Smooth muscle cell of the brain vasculature (primary cell): ENCODE measurements around the gene EIF5AL1.
"Not testable (repeated sequence)": the region's sequence is repeated elsewhere in the genome, so short reads cannot be mapped to it uniquely, and the experiment has no call there.

Experiments
- DNase-seq: peaks from one replicate; pipeline ENCODE4 v3.0.0-alpha.2; 2012; ENCODE audit warnings: low read depth, low spot score

EIF5AL1 gene

DNA sequence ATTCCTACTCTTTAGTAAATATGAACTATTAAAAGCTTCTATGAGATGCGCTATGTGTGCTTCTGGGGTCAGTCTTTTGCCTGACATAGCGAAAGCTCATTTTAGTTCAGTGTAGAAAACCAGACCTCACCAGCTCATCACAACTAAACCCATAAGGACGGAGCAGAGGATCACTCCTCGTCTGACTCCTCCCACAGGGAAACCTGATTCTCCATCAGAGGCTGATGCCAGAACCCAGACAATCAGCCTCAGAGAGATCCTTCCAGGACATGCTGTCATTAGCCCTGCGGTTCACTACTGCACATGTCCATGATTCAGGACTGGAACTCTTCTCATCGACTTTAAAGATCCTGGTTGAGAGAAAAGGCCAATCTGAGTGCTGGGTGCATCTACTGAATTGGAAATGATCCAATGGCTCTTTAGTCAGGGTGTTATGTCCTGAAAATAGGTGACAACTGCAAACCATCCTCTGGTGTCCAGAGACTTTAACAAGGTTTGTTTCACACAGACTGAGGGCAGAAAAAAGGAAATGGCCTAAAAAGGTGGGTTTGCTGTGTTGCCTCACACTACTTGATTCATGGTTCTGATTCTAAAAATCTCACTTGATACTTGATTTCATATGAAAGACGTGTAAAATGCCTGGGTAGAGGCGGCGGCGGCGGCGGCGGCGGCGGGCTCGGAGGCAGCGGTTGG lies at the start of gene EIF5AL1:
Gene EIF5AL1, plus strand, starts transcription at position 643 of the 693 bp plus-strand sequence. CDS start 117 bp downstream, outside the sequence.
- not testable (repeated sequence) for DNase-seq

DNA sequence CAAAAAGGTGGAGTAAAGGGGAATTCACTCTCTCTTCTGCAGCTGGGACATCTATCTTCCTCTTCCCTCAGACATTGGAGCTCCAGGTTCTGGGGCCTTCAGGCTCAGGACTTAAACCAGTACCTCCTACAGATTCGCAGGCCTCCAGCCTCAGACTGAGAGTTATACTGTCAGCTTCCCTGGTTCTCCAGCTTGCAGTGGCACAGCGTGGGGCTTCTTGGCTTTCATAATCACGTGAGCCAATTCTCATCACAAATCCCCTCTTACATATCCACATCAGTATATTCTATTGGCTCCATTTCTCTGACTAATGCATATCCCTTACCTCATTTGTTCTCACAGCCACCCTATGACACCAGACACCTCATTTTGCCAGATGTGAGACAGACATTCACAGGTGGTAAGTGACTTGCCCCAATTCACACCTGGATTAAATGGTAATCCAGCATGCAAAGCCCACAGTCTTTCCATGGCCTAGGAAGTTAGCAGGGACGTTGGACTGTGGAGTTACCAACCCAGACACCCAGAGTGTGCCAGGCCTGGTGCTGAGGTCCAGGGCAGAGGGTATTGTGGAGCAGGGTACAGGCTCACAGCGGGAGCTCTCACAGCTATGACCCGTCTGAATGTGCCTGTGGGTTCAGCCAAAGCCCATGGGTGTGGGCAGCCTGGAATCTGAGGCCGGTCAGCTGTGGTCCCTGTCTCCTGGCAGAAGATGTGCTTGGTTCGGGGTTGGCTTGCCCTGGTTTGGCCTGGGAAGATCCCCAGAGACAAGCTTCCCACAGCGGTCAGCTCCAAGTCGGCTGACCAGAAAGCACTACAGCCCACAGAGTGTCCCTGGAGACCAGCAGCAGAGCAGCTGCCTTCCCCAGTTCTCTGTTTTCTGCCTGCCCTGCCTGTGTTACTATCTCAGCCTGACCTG lies 48.5 kb upstream of the EIF5AL1 start:
- DNase-seq = no peak

DNA sequence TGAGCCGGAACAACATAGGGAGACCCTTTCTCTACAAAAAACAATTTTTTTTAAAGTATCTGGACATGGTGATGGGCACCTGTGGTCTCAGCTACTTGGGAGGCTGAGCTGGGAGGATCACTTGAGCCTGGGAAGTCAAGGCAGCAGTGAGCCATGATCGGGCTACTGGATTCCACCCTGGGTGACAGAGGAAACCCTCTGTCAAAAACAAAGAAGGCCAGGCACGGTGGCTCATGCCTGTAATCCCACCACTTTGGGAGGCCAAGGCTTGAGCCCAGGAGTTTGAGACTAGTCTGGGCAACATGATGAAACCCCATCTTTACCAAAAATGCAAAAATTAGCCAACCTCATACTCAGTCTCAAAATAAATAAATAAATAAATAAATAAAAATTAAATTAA lies 47.0 kb upstream of the EIF5AL1 start:
- no peak for DNase-seq

DNA sequence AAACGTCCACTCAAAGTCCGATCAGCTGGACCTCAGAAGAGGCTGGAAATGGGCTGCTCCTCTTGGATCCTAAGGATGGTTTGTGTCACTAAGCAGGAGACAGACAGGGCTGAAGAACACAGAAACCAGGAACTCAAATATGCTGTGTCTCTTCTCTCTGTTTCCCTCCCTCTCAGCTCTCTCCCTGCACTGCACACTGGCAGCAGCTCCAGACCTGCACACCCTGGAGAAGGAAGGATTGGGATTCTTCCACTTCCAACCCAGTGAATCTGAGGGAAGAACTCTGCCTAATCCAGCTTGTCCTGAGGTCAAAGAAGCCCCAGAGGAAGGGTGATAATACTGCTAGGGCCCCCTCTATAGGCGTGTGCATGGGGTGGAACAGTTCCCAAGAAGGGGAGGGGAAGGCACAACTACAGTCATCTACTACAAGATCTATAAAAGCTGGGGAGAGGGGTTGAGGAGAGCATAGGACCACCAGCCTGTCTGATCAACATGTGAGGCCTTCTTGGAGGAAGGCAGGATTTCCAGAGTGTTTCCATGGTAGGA lies 44.2 kb upstream of the EIF5AL1 start:
- no peak for DNase-seq

DNA sequence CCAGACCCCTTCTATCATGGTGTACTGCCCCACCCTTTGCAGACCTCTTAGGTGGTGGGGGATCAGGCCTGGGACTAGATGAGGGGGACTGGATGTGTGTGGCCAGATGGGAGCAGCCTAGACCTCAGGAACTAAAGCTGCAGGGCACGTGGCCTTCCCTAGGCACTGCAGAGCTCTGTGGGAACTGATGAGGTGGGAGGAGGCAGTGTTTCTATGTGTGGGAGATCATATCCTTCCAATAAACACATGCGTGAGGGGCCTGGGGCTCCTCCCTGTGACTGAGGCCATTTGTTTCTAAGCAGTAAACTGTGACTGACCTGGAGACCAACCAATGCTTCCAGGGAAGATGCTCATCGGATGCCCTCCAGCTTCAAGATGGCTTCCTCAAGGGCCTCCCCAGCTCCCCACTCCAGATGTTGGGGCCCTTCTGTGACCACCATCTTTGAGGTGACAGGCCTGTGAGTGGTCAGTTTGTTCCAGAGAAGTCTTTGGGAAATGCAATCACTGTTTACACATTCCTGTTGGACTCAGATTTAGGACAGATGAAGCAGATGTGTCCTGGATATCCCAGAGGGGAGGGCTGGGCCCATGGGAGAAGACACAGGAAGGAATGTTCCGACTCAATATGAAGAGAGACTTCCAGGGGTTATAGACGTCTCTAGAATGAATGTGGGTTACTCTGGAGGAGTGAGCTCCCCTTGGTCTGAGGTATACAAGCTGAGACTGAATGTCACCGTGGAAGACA lies 43.3 kb upstream of the EIF5AL1 start:
- DNase-seq = no peak

DNA sequence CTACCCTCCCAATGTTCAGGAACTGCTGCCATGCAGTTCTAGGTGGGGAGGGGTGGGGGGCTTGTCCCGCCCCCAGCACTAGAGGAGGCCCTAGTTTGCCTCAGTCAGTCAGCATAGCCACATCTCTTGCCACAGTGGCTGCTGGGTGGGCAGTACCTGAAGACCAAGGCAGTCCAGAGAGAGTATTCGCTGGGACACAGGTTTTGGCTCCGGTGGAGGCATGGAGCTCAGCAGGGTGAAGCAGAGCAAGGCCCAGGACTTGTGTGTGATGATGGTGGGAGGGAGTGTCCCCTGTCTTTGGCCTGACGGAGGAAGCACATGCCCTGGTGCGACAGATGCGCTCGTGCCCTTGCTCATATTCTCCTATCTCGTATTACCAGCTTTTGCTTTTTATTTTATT lies 42.2 kb upstream of the EIF5AL1 start:
- no peak for DNase-seq

DNA sequence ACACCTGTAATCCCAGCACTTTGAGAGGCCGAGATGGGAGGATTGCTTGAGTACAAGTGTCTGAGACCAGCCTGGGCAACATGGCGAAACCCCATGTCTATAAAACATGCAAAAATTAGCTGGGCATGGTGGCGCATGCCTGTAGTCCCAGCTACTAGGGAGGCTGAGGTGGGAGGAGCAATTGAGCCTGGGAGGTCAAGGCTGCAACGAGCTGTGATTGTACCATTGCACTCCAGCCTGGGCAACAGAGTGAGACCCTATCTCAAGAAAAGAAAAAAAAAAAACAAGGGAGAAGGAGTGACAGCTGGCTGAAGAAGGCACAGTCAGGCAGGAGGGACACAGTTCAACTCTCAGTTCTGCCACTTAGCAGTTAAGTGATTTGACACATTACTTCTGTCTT lies 40.6 kb upstream of the EIF5AL1 start:
- no peak for DNase-seq

DNA sequence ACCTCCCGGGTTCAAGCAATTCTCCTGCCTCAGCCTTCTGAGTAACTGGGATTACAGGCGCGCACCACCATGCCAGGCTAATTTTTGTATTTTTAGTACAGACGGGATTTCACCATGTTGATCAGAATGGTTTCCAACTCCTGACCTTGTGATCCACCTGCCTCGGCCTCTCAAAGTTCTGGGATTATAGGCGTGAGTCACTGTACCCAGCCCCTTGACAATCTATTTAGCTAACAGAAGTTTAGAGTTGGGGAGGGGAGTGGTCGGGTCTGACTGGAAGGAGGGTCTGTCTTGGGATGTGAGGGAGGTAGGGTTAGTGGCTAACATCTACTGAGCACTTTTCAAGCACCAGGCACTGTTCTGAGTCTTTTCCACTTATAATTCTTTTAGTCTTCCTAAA lies 39.9 kb upstream of the EIF5AL1 start:
- no peak for DNase-seq

DNA sequence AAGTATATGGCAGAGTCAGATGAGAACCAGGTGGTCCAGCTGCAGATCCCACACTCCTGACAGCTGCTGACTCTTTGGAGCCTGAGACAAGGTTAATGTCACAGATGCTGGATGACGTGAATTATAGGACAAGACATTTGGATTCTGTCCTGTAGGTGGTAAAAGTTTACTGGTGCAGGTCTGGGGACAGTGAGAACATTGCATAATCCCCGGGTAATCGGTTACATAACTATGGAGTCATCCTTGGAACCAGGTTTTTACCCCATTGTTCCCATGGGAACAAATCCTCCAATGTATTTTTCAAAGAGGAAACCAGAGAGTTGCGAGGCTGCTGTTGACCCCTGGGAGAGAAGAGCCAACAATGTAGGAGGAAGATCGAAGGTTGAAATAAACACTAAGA lies 39.4 kb upstream of the EIF5AL1 start:
- no peak for DNase-seq

DNA sequence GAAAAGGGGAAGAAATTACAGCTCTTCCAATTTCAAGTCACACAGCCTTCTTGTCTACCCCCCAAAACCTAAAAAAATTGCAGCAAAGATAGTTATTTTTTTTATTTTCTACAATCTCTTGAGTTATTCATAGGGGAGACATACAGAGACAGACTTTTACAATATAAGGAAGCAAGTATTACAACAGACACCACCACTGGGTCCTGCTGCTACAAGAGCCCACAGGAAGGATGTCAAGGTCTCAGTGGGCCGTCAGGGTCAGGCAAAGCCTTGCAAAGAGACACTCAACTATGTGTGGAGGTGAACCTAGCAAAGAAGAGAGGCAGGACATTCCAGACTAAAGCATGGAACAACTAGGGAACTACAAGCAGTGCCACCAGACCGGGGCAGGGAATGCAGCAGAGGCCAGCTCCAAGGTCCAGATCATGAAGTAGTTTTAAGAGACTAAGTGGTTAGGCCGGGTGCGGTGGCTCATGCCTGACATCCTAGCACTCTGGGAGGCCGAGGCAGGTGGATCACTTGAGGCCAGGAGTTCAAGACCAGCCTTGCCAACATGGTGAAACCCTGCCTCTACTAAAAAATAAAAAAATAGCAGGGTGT lies 38.7 kb upstream of the EIF5AL1 start:
- no peak for DNase-seq

DNA sequence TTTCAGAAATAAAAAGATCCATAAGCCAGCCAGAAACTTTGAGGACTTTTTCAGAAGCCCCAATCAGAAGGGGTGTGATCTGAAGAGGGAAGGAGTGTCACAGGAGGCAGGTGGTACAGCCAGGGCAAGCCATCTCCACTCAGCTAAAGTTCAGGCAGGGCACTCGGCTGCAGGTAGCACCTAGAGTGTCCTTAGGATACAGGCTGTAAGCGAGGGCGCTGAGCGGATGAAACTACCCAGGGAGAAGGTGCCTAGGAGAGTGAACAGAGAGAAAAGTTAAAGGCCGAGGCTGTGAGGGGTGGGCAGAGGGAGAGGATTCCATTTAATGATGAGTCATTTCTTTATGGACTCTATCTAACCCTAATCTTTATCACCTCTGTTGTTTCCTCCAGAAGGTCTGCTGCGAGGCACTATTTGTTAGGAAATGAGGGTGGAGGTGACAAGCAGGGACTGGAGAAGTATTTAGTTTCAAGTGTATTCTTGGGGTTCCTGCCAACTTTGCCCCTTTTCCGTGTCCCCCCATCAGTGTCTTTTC lies 37.1 kb upstream of the EIF5AL1 start:
- no peak for DNase-seq

DNA sequence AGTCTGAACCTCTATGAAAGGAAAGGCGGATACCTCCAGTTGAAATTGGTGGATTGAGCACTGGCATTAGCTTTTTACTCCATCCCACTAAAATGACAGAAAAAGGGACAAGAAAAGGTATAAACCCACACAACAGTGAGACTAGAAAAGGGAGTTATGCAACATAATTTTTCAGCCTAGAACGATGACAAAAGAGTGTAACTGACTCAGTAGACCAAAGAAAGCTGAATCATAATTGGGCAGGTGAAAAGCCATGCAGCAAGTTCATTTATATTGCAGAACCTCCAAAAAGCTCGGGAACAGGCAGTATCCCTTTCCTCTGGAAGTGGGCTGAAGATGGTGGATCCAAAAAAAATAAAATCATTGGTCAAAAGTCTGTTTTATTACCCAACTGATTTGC lies 36.5 kb upstream of the EIF5AL1 start:
- no peak for DNase-seq

DNA sequence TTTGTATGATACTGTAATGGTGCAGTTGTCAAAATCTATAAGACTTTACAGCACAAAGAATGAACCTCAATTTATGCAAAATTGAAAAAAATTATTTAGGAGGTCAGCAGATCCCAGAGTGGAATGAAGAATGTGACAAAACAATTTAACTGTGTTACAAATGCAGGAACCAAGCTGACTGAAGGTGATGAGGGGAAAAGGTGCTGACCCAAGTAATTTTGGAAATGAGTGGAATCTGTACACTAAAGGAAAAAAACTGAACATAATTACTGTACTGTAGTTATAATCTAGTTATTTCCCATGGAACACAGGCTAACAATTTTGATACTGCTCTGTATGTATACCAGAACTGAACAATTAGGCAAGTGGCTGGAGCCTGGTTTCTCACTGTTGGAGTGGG lies 35.7 kb upstream of the EIF5AL1 start:
- no peak for DNase-seq

DNA sequence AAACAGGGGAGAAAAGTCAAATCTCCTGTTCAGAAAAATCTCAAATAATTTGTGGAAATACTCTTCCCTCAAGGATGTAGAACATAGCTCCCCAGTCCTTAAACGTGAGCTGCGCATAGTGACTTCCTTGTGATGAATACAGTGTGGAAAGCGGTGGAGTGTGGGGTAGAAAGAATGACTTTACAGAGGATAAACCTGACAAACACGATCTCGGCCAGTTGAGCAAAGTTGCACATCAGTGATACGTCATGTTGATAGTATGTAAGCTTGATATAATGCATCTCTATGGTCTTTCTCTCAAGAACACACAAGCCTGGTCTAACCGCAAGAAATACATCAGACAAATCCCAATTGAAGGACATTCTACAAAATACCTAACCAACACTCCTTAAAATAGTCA lies 34.9 kb upstream of the EIF5AL1 start:
- no peak for DNase-seq

DNA sequence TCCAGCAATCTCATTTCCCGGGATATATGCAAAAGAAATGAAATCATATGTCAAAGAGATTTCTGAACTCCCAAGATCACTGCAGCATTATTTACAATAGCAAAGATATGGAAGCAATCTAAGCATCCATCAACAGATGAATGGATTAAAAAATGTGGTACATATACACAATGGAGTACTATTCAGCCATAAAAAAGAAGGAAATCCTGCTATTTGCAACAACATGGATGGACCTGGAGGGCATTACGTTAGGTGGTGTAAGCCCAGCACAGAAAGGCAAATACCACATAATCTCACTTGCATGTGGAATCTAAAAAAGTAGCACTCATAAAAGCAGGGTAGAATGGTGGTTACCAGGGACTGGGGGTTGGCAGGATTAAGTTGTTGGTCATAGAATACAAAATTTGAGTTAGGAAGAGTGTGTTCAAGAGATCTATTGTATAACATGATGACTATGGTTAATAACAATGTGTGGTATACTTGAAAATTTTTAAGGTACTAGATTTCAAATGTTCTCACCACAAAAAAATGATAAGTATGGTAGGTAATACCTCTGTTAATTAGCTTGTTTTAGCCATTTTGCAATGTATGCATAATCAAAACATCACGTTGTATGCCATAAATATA lies 32.9 kb upstream of the EIF5AL1 start:
- no peak for DNase-seq

DNA sequence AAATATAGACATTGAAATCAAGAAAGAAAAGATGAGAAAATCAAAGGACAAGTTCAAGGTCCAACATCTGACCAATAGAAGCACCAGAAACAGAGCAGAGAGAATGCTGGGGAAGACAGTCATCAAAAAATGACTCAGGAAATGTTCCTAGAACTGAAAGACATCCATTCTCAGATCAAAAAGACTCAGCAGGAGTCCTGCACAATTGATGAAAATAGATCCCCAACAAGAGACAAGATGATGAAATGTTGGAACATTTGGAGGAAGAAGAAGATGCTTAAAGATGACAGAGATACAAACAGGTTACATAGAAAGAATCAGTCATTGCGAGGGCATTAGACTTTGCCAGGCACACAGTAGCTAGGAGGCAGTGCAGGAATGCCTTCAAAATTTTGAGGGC lies 30.0 kb upstream of the EIF5AL1 start:
- DNase-seq = no peak

DNA sequence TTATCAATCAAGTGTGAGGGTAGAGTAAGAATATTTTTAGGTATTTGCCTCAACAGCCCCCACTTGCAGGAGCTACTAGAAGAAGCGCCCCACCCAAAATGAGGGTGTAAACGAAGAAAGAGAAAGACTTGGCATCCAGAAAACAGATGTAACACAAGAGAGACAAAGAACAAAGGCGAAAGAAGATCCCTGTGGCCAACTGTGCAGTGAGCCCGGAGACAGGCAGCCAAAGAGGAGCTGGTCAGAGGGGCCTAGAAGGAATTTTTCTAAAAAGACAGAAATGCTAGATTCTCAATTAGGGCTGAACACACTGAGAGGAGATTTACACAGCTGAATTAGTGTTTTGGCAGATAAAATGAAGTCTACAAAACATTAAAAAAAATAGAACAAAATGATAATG lies 29.6 kb upstream of the EIF5AL1 start:
- no peak for DNase-seq

DNA sequence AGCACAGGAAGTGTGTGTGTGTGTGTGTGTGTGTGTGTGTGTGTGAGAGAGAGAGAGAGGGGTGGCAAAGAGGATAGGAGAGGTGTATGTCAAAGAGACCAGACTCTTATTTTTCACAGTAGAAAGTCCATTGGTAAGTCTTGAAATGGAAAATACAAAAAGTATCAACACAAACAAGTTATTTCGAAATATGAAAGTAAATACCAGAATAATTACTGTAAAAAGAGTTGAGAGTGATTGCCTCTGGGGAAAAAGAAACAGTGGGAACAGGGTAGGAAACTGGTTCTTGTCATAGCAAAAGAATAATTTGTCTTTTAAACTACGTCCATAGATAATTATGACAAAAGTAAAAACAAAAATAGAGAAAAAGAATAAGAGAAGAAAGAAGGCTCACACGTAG lies 29.0 kb upstream of the EIF5AL1 start:
- no peak for DNase-seq

DNA sequence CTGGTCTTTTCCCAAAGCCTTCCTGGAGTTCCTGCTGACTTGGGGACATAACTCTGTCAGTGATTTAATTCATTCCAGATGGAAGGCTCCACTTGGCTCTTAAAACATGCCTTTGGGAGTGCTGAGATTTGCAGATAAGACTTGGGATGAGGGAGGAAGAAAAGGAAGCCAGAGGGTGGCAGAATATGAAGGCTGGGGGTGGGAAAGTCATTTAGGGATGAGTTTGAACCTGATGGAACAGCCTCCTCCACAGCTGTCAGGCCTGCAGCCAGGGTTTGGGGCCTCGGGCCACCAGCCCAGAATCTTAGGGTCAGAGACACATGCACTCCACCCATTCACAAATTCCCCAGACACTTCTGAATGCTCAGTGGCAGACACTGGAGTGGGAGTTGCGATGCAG lies 28.4 kb upstream of the EIF5AL1 start:
- DNase-seq = no peak

DNA sequence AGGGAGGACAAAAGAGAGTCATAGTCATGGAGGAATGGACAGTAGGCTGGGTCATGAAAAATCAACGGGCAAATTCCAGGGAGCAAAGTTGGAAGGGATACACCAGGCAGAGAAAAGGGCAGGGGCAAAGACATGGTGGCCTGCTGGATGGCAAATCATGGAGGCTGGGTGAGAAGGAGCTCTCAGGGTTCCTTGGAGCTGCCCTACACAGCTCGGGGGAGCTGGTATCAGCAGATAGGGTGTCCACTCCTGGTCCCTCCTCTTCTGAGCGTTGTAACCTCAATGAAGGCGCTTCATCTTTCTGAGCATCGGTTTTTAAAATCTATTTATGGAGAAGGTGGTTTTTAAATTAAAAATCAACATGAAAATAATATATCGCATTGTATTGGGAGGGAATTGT lies 27.9 kb upstream of the EIF5AL1 start:
- DNase-seq = no peak
